GM23338 (cell line): ENCODE data around the gene UGT2B15. TPM values are rescaled to one million over a fixed set of nuclear protein-coding genes. Genes with fewer than 3 reads are reported as not detected.

ENCODE experiments used
- ATAC-seq: fragments of 200-7000 bp; cut with Tn5 transposase; 3 replicates; pipeline ENCODE4 v1.9.1; 2020
- DNase-seq: peaks from one replicate; pipeline ENCODE4 v3.0.0-alpha.2; 2015; ENCODE audit warnings: low spot score
- H2AFZ ChIP-seq: fragments of 200-600 bp; sonication (generic); 2 replicates; pipeline ENCODE4 v1.8.0; 2016; ENCODE audit warnings: antibody characterized with exemption, mild to moderate bottlenecking, moderate library complexity
- H3F3A ChIP-seq: fragments of 200-600 bp; sonication (generic); replicated peaks from 2 replicates; pipeline ENCODE4 v1.8.0; 2017; ENCODE audit warnings: antibody characterized with exemption, mixed run types, low read depth
- H3K27ac ChIP-seq: fragments of 200-600 bp; sonication (generic); 2 replicates; pipeline ENCODE4 v1.6.1; 2016; ENCODE audit warnings: low read depth
- H3K27me3 ChIP-seq: fragments of 200-600 bp; sonication (generic); 2 replicates; pipeline ENCODE4 v1.8.0; 2016; ENCODE audit warnings: mild to moderate bottlenecking, mixed run types, moderate library complexity; ENCODE audit not compliant: insufficient read depth
- H3K36me3 ChIP-seq: fragments of 200-600 bp; sonication (generic); 2 replicates; pipeline ENCODE4 v1.8.0; 2016; ENCODE audit warnings: mild to moderate bottlenecking; ENCODE audit not compliant: insufficient read depth
- H3K4me1 ChIP-seq: fragments of 200-600 bp; sonication (generic); 2 replicates; pipeline ENCODE4 v1.8.0; 2016; ENCODE audit warnings: mild to moderate bottlenecking, moderate library complexity; ENCODE audit not compliant: insufficient read depth
- H3K4me2 ChIP-seq: fragments of 200-600 bp; sonication (generic); 2 replicates; pipeline ENCODE4 v1.7.1; 2017; ENCODE audit warnings: mixed run types
- H3K4me3 ChIP-seq: fragments of 200-600 bp; sonication (generic); 2 replicates; pipeline ENCODE4 v1.6.1; 2016; ENCODE audit warnings: mixed run types
- H3K79me2 ChIP-seq: fragments of 200-600 bp; sonication (generic); replicated peaks from 2 replicates; pipeline ENCODE4 v1.8.0; 2017; ENCODE audit warnings: mild to moderate bottlenecking; ENCODE audit not compliant: insufficient read depth
- H3K9me2 ChIP-seq: fragments of 200-600 bp; sonication (generic); 2 replicates; pipeline ENCODE4 v1.8.0; 2017; ENCODE audit not compliant: insufficient read depth
- H4K20me1 ChIP-seq: fragments of 200-600 bp; sonication (generic); replicated peaks from 2 replicates; pipeline ENCODE4 v1.8.0; 2017; ENCODE audit warnings: mild to moderate bottlenecking; ENCODE audit not compliant: insufficient read depth
- H3K27ac Mint-ChIP-seq: 2 replicates; pipeline ENCODE4 v1.8.0; 2020; ENCODE audit warnings: inconsistent platforms, mild to moderate bottlenecking, moderate library complexity, mixed read lengths
- H3K27me3 Mint-ChIP-seq: 3 replicates; pipeline ENCODE4 v1.8.0; 2022; ENCODE audit warnings: low read depth, mild to moderate bottlenecking, moderate library complexity, mixed read lengths, inconsistent platforms; ENCODE audit not compliant: insufficient read depth, poor library complexity
- H3K36me3 Mint-ChIP-seq: 3 replicates; pipeline ENCODE4 v1.8.0; 2021; ENCODE audit warnings: low read depth, mild to moderate bottlenecking, inconsistent platforms, moderate library complexity, mixed read lengths
- H3K4me1 Mint-ChIP-seq: 3 replicates; pipeline ENCODE4 v1.8.0; 2020; ENCODE audit warnings: mild to moderate bottlenecking, inconsistent platforms, mixed read lengths
- H3K4me3 Mint-ChIP-seq: 3 replicates; pipeline ENCODE4 v1.8.0; 2021; ENCODE audit warnings: moderate library complexity, mild to moderate bottlenecking, inconsistent platforms, mixed read lengths
- H3K9me3 Mint-ChIP-seq: 3 replicates; pipeline ENCODE4 v1.8.0; 2020; ENCODE audit warnings: moderate library complexity, mild to moderate bottlenecking, inconsistent platforms, mixed read lengths
- CREB1 ChIP-seq: fragments of 250-450 bp; sonication (Bioruptor Pico); IDR thresholded peaks from 2 replicates; pipeline ENCODE4 v1.5.0; 2020; ENCODE audit warnings: low read depth, mild to moderate bottlenecking, moderate library complexity
- ETS1 ChIP-seq: IDR thresholded peaks from 2 replicates; pipeline ENCODE4 v1.6.1; 2016; ENCODE audit warnings: antibody characterized with exemption
- EZH2 ChIP-seq: fragments of 200-600 bp; sonication (generic); IDR thresholded peaks from one replicate; pipeline ENCODE4 v1.8.0; 2017; ENCODE audit warnings: antibody characterized with exemption, mild to moderate bottlenecking, low read depth; ENCODE audit not compliant: unreplicated experiment
- EZH2phosphoT487 ChIP-seq: fragments of 200-600 bp; sonication (generic); IDR thresholded peaks from one replicate; pipeline ENCODE4 v1.8.1; 2018; ENCODE audit warnings: antibody characterized with exemption; ENCODE audit not compliant: unreplicated experiment
- JUNB ChIP-seq: IDR thresholded peaks from one replicate; pipeline ENCODE4 v1.6.1; 2016; ENCODE audit warnings: antibody characterized with exemption; ENCODE audit not compliant: unreplicated experiment
- NANOG ChIP-seq: IDR thresholded peaks from 2 replicates; pipeline ENCODE4 v1.6.1; 2016; ENCODE audit warnings: antibody characterized with exemption, borderline replicate concordance
- REST ChIP-seq: IDR thresholded peaks from one replicate; pipeline ENCODE4 v1.6.1; 2018; ENCODE audit warnings: antibody characterized with exemption; ENCODE audit not compliant: unreplicated experiment
- STAT1 ChIP-seq: IDR thresholded peaks from one replicate; pipeline ENCODE4 v1.6.1; 2016; ENCODE audit warnings: antibody characterized with exemption; ENCODE audit not compliant: unreplicated experiment
- ZNF331 ChIP-seq: fragments of 250-450 bp; sonication (Bioruptor Pico); IDR thresholded peaks from 2 replicates; pipeline ENCODE4 v1.5.0; 2020; ENCODE audit warnings: low read depth, mild to moderate bottlenecking, moderate library complexity
- polyA plus RNA-seq: library from polyadenylated mRNA; unstranded; fragments of >200 nt; fragmentation: Nextera tagmentation; extraction: Ambion mirVana; gene quantifications from 2 replicates; pipeline ENCODE4 v1.2.1, GENCODE V29; 2016
- total RNA-seq: library from RNA; depleted of rRNA; stranded (reverse); fragments of >200 nt; shearing (Covaris generic); gene quantifications from 2 replicates; pipeline ENCODE4 v1.2.3, GENCODE V29; 2014
- TF ChIP-seq, protein P1 (sequence below), 2 experiments: fragments of 200-600 bp in 1 of 2; sonication (generic) in 1 of 2; conservative IDR thresholded peaks; 2 replicates each; pipeline versions ENCODE4 v1.5.1 to v1.6.1; 2016 to 2017; ENCODE audit warnings: antibody characterized with exemption in 2 of 2, low read depth in 2 of 2, mild to moderate bottlenecking in 2 of 2, moderate library complexity in 1 of 2

The UGT2B15 gene
- total and polyA plus RNA-seq, 2 experiments from 2014 or later = not detected

DNA sequence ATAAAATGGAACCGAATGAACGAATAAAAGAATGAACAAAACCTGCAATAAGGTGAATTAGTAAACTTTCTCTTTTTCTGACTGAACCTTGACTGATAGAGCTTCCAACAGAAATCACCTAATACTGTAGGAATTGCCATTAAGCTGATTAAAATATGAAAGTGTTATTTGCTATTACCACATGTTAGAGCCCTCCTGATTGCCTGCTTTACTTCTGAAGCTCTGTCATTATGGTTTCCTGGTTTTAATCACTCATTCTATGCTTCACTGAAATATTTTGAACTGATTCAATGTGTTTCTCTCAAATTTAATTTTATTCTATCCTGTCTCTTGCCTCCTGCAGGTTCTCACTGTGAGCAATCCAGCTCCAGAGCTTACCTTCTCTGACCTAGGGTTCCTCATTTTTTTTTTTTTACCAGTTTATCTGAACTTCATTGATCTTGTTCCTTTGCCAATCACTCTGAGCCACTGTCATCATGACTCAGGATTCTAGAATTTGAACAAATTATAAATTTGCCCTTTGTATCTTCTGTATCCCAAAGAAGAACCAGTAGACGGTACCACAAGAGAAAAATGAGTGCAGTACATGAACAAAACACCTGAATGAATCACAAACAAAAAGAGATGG lies 48.1 kb upstream of the UGT2B15 start:
- H2AFZ ChIP-seq = no peak overlapping the region
- H3F3A ChIP-seq = no peaks in the 10 kb centered on the region
- no peaks in the 10 kb centered on the region for H3K36me3 ChIP-seq
- DNase-seq (no peak), ATAC-seq (no peak)
- H4K20me1 ChIP-seq = no peaks in the 10 kb centered on the region
- H3K9me2 ChIP-seq = no peaks in the 10 kb centered on the region
- no peaks in the 10 kb centered on the region for H3K27me3 ChIP-seq
- H3K4me1 Mint-ChIP-seq = peaks cover 4% of the 10 kb centered on the region; the same call in 2 of the 3 replicates
- H3K27ac ChIP-seq = no peak overlapping the region
- H3K4me2 ChIP-seq = no peak overlapping the region
- TF ChIP-seq REST = no peak
- TF ChIP-seq CREB1 (CRISPR knock-in tag) = no peak
- no peak for TF ChIP-seq EZH2phosphoT487
- TF ChIP-seq ZNF331 = no peak
- no peak for TF ChIP-seq STAT1
- no peak for TF ChIP-seq NANOG
- H3K4me1 ChIP-seq = no peaks in the 10 kb centered on the region
- no peak overlapping the region for H3K4me3 ChIP-seq
- no peaks in the 10 kb centered on the region for H3K79me2 ChIP-seq
- H3K27ac Mint-ChIP-seq = no peak overlapping the region
- H3K27me3 Mint-ChIP-seq = peaks cover under 1% of the 10 kb centered on the region
- H3K4me3 Mint-ChIP-seq = no peak overlapping the region
- peaks cover 21% of the 10 kb centered on the region for H3K9me3 Mint-ChIP-seq
- peaks cover 17% of the 10 kb centered on the region; the same call in 2 of the 3 replicates for H3K36me3 Mint-ChIP-seq

DNA sequence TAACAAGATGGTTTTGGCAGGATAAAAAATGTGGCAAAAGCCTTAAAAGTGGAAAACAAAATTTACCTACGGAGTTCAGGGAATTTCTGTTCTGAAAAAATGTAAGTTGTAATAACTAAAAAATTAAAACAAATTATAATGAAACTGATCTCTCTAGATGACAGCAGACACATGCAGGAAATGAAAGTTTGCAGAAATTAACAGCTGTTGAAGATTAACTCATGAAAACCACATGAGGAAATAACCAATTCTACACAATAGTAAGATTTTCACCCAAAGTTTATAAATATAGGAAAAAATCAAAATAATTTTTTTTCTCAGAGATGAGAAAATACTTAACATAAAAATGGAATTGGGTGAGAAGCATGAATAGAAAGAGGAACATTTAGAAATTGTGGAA lies 47.5 kb upstream of the UGT2B15 start:
- no peak overlapping the region for H3K4me3 Mint-ChIP-seq
- no peak overlapping the region for H3K4me3 ChIP-seq
- no peaks in the 10 kb centered on the region for H3K36me3 ChIP-seq
- no peak overlapping the region for H3K4me2 ChIP-seq
- no peaks in the 10 kb centered on the region for H3F3A ChIP-seq
- no peaks in the 10 kb centered on the region for H4K20me1 ChIP-seq
- no peaks in the 10 kb centered on the region for H3K79me2 ChIP-seq
- ATAC-seq (no peak), DNase-seq (no peak)
- no peaks in the 10 kb centered on the region for H3K27me3 ChIP-seq
- H3K27ac ChIP-seq = no peak overlapping the region
- no peaks in the 10 kb centered on the region for H3K9me2 ChIP-seq
- H3K36me3 Mint-ChIP-seq = peaks cover 17% of the 10 kb centered on the region; the same call in 2 of the 3 replicates
- no peak overlapping the region for H2AFZ ChIP-seq
- H3K4me1 Mint-ChIP-seq = peaks cover 4% of the 10 kb centered on the region; the same call in 2 of the 3 replicates
- H3K27ac Mint-ChIP-seq = no peak overlapping the region
- no peaks in the 10 kb centered on the region for H3K27me3 Mint-ChIP-seq
- H3K4me1 ChIP-seq = no peaks in the 10 kb centered on the region
- peaks cover 21% of the 10 kb centered on the region for H3K9me3 Mint-ChIP-seq
- TF ChIP-seq ETS1 = no peak
- no peak for TF ChIP-seq JUNB
- TF ChIP-seq EZH2 = no peak
- TF ChIP-seq EZH2phosphoT487 = no peak
- TF ChIP-seq NANOG = no peak
- TF ChIP-seq STAT1 = no peak
- TF ChIP-seq, protein P1, sequence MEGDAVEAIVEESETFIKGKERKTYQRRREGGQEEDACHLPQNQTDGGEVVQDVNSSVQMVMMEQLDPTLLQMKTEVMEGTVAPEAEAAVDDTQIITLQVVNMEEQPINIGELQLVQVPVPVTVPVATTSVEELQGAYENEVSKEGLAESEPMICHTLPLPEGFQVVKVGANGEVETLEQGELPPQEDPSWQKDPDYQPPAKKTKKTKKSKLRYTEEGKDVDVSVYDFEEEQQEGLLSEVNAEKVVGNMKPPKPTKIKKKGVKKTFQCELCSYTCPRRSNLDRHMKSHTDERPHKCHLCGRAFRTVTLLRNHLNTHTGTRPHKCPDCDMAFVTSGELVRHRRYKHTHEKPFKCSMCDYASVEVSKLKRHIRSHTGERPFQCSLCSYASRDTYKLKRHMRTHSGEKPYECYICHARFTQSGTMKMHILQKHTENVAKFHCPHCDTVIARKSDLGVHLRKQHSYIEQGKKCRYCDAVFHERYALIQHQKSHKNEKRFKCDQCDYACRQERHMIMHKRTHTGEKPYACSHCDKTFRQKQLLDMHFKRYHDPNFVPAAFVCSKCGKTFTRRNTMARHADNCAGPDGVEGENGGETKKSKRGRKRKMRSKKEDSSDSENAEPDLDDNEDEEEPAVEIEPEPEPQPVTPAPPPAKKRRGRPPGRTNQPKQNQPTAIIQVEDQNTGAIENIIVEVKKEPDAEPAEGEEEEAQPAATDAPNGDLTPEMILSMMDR (conservative IDR thresholded peaks at IDR 0.05; ENCODE audit: low read depth in 2 of 2) = no peak
- TF ChIP-seq CREB1 (CRISPR knock-in tag) = no peak
- no peak for TF ChIP-seq REST
